ENCODE measurements around the gene ASPM.
A peak's percentile ranks its signal among the peaks of the same experiment; 100 is the strongest.
"Not testable (repeated sequence)": the region's sequence is repeated elsewhere in the genome, so short reads cannot be mapped to it uniquely, and the experiment has no call there.

Gene ASPM

GRCh38 chr1:197116156-197116555 lies 30.3 kb downstream of the ASPM start:
- no peak overlapping the region for H3K4me3 ChIP-seq (replicated peaks in 1 of 2; ENCODE audit: low read depth in 2 of 2, low read length in 2 of 2)
- no peak for DNase-seq (ENCODE audit: low read depth in 2 of 2)
- no peak for TF ChIP-seq CTCF (IDR thresholded peaks at IDR 0.05; ENCODE audit: low read depth, low read length)

DNA sequence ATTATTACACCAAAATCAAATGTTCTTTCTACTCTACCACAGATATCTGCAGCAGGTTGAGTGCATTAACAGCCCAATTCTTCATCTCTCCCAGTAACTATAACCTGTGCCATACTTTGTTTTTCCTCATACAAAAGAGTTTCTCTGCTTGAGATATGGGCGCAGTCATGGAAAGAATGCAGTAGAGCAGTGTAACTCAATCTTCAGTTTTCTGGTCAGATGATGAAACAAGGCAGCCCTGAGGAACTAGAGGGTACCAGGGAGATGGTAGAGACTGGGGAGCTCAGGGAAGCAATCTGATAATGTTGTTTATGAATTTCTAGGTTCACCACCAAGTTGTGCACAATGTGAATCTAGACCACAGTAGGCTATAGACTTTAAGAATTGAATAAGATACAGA lies 39.6 kb downstream of the ASPM start:
- no peak for DNase-seq (ENCODE audit: low read depth in 2 of 2)
- H3K4me3 ChIP-seq (replicated peaks in 1 of 2; ENCODE audit: low read depth in 2 of 2, low read length in 2 of 2): no peak overlapping the region
- TF ChIP-seq CTCF (IDR thresholded peaks at IDR 0.05; ENCODE audit: low read depth, low read length): no peak

GRCh38 chr1:197103300-197103699 lies 43.2 kb downstream of the ASPM start:
- DNase-seq (ENCODE audit: low read depth in 2 of 2): peak; percentile 22 to 36
- no peak for TF ChIP-seq CTCF (IDR thresholded peaks at IDR 0.05; ENCODE audit: low read depth, low read length)
- no peak overlapping the region for H3K4me3 ChIP-seq (replicated peaks in 1 of 2; ENCODE audit: low read depth in 2 of 2, low read length in 2 of 2)

GRCh38 chr1:197101978-197102377 lies 44.5 kb downstream of the ASPM start:
- no peak overlapping the region for H3K4me3 ChIP-seq (replicated peaks in 1 of 2; ENCODE audit: low read depth in 2 of 2, low read length in 2 of 2)
- no peak for DNase-seq (ENCODE audit: low read depth in 2 of 2)
- no peak for TF ChIP-seq CTCF (IDR thresholded peaks at IDR 0.05; ENCODE audit: low read depth, low read length)

DNA sequence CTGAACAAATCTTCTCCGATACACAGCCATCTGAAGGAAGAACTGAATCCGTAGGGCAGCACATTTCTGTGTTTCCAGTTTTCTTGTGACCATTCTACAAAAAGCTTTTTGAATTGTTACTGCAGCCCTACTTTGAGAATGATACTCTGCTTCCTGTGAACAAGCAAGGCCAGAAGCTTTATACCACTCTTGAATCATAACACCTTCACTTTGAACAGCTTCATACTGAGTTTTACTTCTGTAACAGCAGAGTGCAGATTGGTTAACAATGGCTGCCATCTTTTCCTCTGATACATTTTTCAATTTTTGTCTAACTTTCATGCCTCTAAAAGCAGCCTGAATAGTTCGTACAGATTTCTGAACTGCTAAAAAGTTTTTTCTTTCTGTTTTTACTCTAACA lies 45.8 kb downstream of the ASPM start:
- TF ChIP-seq CTCF (IDR thresholded peaks at IDR 0.05; ENCODE audit: low read depth, low read length): no peak
- DNase-seq (ENCODE audit: low read depth in 2 of 2): no peak
- H3K4me3 ChIP-seq (replicated peaks in 1 of 2; ENCODE audit: low read depth in 2 of 2, low read length in 2 of 2): no peak overlapping the region

- TF ChIP-seq CTCF (IDR thresholded peaks at IDR 0.05; ENCODE audit: low read depth, low read length): no peak
These were observed 47.0 kb downstream of the ASPM start for GRCh38 chr1:197099444-197099843.

DNA sequence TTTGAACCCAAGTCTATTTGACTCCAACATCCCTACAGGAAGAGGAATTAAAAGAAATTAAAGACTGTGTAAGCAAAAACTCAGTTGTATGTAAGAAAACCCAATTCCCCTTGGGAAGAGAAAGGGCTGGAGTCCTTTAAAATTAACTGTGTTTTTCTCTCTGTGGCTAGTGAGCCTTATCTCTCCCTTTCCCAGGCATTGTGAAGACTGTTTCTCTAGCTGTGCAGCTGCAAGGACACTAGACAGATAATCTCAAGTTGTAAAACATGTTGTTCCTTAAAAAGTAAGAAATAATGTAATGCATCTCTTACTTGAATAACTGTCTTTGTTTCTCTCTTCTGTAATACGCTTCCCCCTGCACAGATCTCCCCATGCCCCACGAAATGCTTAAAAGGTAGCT lies 49.5 kb downstream of the ASPM start:
- peak in 1 of 2 donors; percentile 13 for DNase-seq (ENCODE audit: low read depth in 2 of 2)
- not testable (repeated sequence) for H3K4me3 ChIP-seq (replicated peaks in 1 of 2; ENCODE audit: low read depth in 2 of 2, low read length in 2 of 2)

More at GRCh38 chr1:197099444-197099843, 47.0 kb downstream of the ASPM start:
- DNase-seq (ENCODE audit: low read depth in 2 of 2): peak in 1 of 2 donors; percentile 22
- H3K4me3 ChIP-seq (replicated peaks in 1 of 2; ENCODE audit: low read depth in 2 of 2, low read length in 2 of 2): no peak overlapping the region

Measured in cardiac fibroblast (primary cell).